ENCODE measurements around the gene SKAP2. TPM values are rescaled to one million over a fixed set of nuclear protein-coding genes. Genes with fewer than 3 reads are reported as not detected.
A peak's percentile ranks its signal among the peaks of the same experiment; 100 is the strongest.

SKAP2 gene
- total and polyA plus RNA-seq, 2 experiments from 2014 or later: 2.5 to 4.4 TPM

DNA sequence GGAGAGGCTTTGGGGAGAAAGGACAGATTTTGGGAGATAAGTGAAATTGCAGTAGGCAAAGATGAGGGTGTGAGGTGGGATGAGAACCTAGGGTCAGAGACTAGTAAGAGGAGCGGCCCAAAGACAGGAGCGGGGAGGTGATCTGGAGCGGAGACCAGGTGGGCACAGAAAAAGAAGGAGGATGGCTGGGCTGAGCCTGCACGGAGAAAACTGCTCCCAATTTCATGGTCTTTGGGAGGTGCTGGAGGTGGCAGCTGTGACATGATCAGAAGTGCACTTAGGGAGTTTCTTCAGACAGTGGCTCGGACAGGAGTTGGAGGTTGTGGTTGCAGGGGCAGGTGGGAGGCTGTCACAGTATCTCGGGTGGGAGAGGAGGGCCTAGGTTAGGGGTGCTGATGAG, 232.8 kb downstream of the SKAP2 start (continued):
- TF ChIP-seq, protein P1, sequence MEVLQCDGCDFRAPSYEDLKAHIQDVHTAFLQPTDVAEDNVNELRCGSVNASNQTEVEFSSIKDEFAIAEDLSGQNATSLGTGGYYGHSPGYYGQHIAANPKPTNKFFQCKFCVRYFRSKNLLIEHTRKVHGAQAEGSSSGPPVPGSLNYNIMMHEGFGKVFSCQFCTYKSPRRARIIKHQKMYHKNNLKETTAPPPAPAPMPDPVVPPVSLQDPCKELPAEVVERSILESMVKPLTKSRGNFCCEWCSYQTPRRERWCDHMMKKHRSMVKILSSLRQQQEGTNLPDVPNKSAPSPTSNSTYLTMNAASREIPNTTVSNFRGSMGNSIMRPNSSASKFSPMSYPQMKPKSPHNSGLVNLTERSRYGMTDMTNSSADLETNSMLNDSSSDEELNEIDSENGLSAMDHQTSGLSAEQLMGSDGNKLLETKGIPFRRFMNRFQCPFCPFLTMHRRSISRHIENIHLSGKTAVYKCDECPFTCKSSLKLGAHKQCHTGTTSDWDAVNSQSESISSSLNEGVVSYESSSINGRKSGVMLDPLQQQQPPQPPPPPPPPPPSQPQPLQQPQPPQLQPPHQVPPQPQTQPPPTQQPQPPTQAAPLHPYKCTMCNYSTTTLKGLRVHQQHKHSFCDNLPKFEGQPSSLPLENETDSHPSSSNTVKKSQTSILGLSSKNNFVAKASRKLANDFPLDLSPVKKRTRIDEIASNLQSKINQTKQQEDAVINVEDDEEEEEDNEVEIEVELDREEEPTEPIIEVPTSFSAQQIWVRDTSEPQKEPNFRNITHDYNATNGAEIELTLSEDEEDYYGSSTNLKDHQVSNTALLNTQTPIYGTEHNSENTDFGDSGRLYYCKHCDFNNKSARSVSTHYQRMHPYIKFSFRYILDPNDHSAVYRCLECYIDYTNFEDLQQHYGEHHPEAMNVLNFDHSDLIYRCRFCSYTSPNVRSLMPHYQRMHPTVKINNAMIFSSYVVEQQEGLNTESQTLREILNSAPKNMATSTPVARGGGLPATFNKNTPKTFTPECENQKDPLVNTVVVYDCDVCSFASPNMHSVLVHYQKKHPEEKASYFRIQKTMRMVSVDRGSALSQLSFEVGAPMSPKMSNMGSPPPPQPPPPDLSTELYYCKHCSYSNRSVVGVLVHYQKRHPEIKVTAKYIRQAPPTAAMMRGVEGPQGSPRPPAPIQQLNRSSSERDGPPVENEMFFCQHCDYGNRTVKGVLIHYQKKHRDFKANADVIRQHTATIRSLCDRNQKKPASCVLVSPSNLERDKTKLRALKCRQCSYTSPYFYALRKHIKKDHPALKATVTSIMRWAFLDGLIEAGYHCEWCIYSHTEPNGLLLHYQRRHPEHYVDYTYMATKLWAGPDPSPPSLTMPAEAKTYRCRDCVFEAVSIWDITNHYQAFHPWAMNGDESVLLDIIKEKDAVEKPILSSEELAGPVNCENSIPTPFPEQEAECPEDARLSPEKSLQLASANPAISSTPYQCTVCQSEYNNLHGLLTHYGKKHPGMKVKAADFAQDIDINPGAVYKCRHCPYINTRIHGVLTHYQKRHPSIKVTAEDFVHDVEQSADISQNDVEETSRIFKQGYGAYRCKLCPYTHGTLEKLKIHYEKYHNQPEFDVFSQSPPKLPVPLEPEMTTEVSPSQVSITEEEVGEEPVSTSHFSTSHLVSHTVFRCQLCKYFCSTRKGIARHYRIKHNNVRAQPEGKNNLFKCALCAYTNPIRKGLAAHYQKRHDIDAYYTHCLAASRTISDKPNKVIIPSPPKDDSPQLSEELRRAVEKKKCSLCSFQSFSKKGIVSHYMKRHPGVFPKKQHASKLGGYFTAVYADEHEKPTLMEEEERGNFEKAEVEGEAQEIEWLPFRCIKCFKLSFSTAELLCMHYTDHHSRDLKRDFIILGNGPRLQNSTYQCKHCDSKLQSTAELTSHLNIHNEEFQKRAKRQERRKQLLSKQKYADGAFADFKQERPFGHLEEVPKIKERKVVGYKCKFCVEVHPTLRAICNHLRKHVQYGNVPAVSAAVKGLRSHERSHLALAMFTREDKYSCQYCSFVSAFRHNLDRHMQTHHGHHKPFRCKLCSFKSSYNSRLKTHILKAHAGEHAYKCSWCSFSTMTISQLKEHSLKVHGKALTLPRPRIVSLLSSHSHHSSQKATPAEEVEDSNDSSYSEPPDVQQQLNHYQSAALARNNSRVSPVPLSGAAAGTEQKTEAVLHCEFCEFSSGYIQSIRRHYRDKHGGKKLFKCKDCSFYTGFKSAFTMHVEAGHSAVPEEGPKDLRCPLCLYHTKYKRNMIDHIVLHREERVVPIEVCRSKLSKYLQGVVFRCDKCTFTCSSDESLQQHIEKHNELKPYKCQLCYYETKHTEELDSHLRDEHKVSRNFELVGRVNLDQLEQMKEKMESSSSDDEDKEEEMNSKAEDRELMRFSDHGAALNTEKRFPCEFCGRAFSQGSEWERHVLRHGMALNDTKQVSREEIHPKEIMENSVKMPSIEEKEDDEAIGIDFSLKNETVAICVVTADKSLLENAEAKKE (CRISPR knock-in tag; IDR thresholded peaks at IDR 0.05): no peak

DNA sequence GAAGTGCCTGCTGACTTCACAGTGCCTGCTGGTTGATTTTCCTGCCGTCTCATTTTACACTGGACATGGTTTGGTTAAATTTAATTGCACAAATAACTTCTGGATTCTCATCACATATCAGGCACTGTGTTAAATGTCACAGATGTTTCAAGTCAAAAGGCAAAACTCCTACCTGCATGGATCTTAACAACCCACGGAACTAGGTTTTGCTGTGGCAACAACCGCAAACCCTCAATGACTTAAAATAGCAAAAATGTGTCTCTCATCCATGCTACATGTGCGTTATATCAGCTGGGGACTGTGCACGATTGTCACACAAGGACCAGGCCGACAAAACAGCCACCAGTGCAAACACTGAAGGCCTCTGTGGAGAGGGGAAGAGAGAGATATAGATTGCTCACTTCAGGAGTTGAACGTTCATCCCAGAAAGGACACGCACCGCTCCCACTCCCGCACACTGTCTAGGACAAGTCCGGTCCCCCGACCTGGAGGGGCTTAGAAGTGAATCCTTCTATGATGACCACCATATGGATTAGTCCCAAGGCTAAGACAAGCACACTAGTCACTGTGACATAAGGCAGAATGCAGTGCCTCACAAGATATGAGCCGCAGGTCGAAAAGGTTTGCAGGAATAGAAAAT, 233.3 kb downstream of the SKAP2 start:
- Histone ChIP-seq H3K27me3 (ENCODE audit: insufficient read depth) (no peaks in the 10 kb centered on the region), H3K4me1 (ENCODE audit: insufficient read depth) (no peaks in the 10 kb centered on the region), H3K27ac (ENCODE audit: low read depth) (no peak overlapping the region), H4K20me1 (replicated peaks; ENCODE audit: insufficient read depth) (no peaks in the 10 kb centered on the region), H3K4me3 (no peak overlapping the region), H3K9me2 (ENCODE audit: insufficient read depth) (no peaks in the 10 kb centered on the region), H3K4me2 (no peak overlapping the region), H2AFZ (0 out of 2 replicates have a peak overlapping the region, but pooled peaks have one; percentile 32), H3K79me2 (replicated peaks; ENCODE audit: insufficient read depth) (no peaks in the 10 kb centered on the region), H3F3A (replicated peaks; ENCODE audit: low read depth) (no peaks in the 10 kb centered on the region), H3K36me3 (ENCODE audit: insufficient read depth) (no peaks in the 10 kb centered on the region)
- H3K27me3 Mint-ChIP-seq (ENCODE audit: insufficient read depth, low read depth, poor library complexity): peaks cover 10% of the 10 kb centered on the region
- no peak overlapping the region for H3K4me3 Mint-ChIP-seq
- TF ChIP-seq JUNB (IDR thresholded peaks at IDR 0.05; ENCODE audit: unreplicated experiment) (no peak), EZH2 (IDR thresholded peaks at IDR 0.05; ENCODE audit: low read depth, unreplicated experiment) (no peak), NANOG (IDR thresholded peaks at IDR 0.05; ENCODE audit: borderline replicate concordance) (no peak), ZNF331 (CRISPR knock-in tag; IDR thresholded peaks at IDR 0.05; ENCODE audit: low read depth) (no peak), STAT1 (IDR thresholded peaks at IDR 0.05; ENCODE audit: unreplicated experiment) (no peak), ZNF114 (CRISPR knock-in tag; IDR thresholded peaks at IDR 0.05) (no peak)
- TF ChIP-seq, protein P1 (CRISPR knock-in tag; IDR thresholded peaks at IDR 0.05): no peak
- TF ChIP-seq, protein P2, sequence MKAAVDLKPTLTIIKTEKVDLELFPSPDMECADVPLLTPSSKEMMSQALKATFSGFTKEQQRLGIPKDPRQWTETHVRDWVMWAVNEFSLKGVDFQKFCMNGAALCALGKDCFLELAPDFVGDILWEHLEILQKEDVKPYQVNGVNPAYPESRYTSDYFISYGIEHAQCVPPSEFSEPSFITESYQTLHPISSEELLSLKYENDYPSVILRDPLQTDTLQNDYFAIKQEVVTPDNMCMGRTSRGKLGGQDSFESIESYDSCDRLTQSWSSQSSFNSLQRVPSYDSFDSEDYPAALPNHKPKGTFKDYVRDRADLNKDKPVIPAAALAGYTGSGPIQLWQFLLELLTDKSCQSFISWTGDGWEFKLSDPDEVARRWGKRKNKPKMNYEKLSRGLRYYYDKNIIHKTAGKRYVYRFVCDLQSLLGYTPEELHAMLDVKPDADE (IDR thresholded peaks at IDR 0.05): no peak
- no peaks in the 10 kb centered on the region for H3K9me3 Mint-ChIP-seq
- H3K4me1 Mint-ChIP-seq: 0 out of 3 replicates have a peak, but pooled peaks cover 2% of the 10 kb centered on the region
- H3K27ac Mint-ChIP-seq: no peak overlapping the region
- H3K36me3 Mint-ChIP-seq (ENCODE audit: low read depth): no peaks in the 10 kb centered on the region
- no peak for DNase-seq (ENCODE audit: low spot score)
- no peak for ATAC-seq

Measured in GM23338 (cell line).